IMR-90 (cell line): ENCODE measurements around the gene TBC1D22B. TPM values are rescaled to one million over a fixed set of nuclear protein-coding genes. Genes with fewer than 3 reads are reported as not detected.
A peak's percentile ranks its signal among the peaks of the same experiment; 100 is the strongest.

ENCODE experiments used
- ATAC-seq: fragments of 200-7000 bp; cut with Tn5 transposase; 2 replicates; pipeline ENCODE4 v1.9.1; 2020; ENCODE audit warnings: low read depth, mild to moderate bottlenecking, moderate library complexity
- BruUV-seq: library from RNA; stranded (reverse); fragments of 400-500 nt; replicated peaks from 2 replicates; lab custom pipeline; 2021; lab: Mats Ljungman, UMichigan
- CTCF ChIA-PET: fragments of 300-600 bp; formaldehyde crosslinking; extraction: SDS; loops from one replicate; lab custom pipeline; 2021; ENCODE audit warnings: antibody characterized with exemption; lab: Yijun Ruan, JAX
- POLR2A ChIA-PET: fragments of 300-600 bp; sonication (Branson Sonifier 250); formaldehyde crosslinking; loops from one replicate; lab custom pipeline; 2022; ENCODE audit warnings: antibody characterized with exemption; ENCODE audit not compliant: unreplicated experiment; lab: Charles Lee
- DNase-seq: peaks from one replicate; pipeline ENCODE4 v3.0.0; 2013
- H2AFZ ChIP-seq: replicated peaks from 2 replicates; pipeline ENCODE3; 2013; ENCODE audit warnings: low read length, mild to moderate bottlenecking; ENCODE audit not compliant: poor library complexity
- H2AK5ac ChIP-seq: 2 replicates; pipeline ENCODE4 v1.6.1; 2013; ENCODE audit warnings: low read depth, low read length, inconsistent platforms
- H2AK9ac ChIP-seq: replicated peaks from 2 replicates; pipeline ENCODE3; 2013; ENCODE audit warnings: mild to moderate bottlenecking, low read depth, low read length, moderate library complexity; ENCODE audit not compliant: poor library complexity
- H2BK120ac ChIP-seq: 2 replicates; pipeline ENCODE4 v1.6.1; 2013; ENCODE audit warnings: low read depth, low read length, inconsistent platforms
- H2BK15ac ChIP-seq: 3 replicates; pipeline ENCODE4 v1.6.1; 2013; ENCODE audit warnings: low read depth, low read length, inconsistent platforms
- H2BK20ac ChIP-seq: 2 replicates; pipeline ENCODE4 v1.6.1; 2013; ENCODE audit warnings: low read depth, mild to moderate bottlenecking, inconsistent platforms, low read length, moderate library complexity
- H2BK5ac ChIP-seq: 2 replicates; pipeline ENCODE4 v1.6.1; 2013; ENCODE audit warnings: mild to moderate bottlenecking, low read depth, low read length, inconsistent platforms; ENCODE audit not compliant: poor library complexity, severe bottlenecking
- H3K14ac ChIP-seq: replicated peaks from 2 replicates; pipeline ENCODE4 v1.6.1; 2013; ENCODE audit warnings: low read depth, low read length, inconsistent platforms
- H3K18ac ChIP-seq: 2 replicates; pipeline ENCODE4 v1.6.1; 2013; ENCODE audit warnings: low read depth, low read length, control low read depth
- H3K23ac ChIP-seq: 2 replicates; pipeline ENCODE4 v1.6.1; 2013; ENCODE audit warnings: low read depth, low read length, inconsistent platforms
- H3K27ac ChIP-seq: 2 replicates; pipeline ENCODE4 v1.5.1; 2013; ENCODE audit warnings: mild to moderate bottlenecking, control low read depth, low read length; ENCODE audit not compliant: insufficient read depth
- H3K27me3 ChIP-seq: 2 replicates; pipeline ENCODE4 v1.6.1; 2013; ENCODE audit warnings: low read length; ENCODE audit not compliant: control insufficient read depth, insufficient read depth
- H3K36me3 ChIP-seq: 2 replicates; pipeline ENCODE4 v1.6.1; 2013; ENCODE audit warnings: low read length, mixed read lengths; ENCODE audit not compliant: control insufficient read depth, insufficient read depth
- H3K4ac ChIP-seq: 2 replicates; pipeline ENCODE4 v1.6.1; 2013; ENCODE audit warnings: low read depth, low read length, inconsistent platforms
- H3K4me1 ChIP-seq: 2 replicates; pipeline ENCODE4 v1.6.1; 2013; ENCODE audit warnings: low read length, mixed read lengths; ENCODE audit not compliant: control insufficient read depth, insufficient read depth
- H3K4me2 ChIP-seq: 2 replicates; pipeline ENCODE4 v1.6.1; 2013; ENCODE audit warnings: low read depth, mild to moderate bottlenecking, control low read depth, low read length, moderate library complexity
- H3K4me3 ChIP-seq: 2 replicates; pipeline ENCODE4 v1.5.1; 2013; ENCODE audit warnings: low read depth, mild to moderate bottlenecking, control low read depth, low read length, moderate library complexity; ENCODE audit not compliant: insufficient read depth
- H3K56ac ChIP-seq: 2 replicates; pipeline ENCODE4 v1.6.1; 2013; ENCODE audit warnings: low read length, inconsistent platforms; ENCODE audit not compliant: insufficient read depth; ENCODE audit errors: extremely low read depth
- H3K79me1 ChIP-seq, 2 experiments: 2 replicates each; pipeline ENCODE4 v1.6.1; 2013; ENCODE audit warnings: low read length in 2 of 2, inconsistent platforms in 1 of 2, low read depth in 1 of 2
- H3K9ac ChIP-seq: 2 replicates; pipeline ENCODE4 v1.6.1; 2013; ENCODE audit warnings: low read depth, low read length, control low read depth
- H3K9me1 ChIP-seq: 2 replicates; pipeline ENCODE4 v1.6.1; 2013; ENCODE audit warnings: low read length, inconsistent platforms; ENCODE audit not compliant: insufficient read depth
- H3K9me3 ChIP-seq: 2 replicates; pipeline ENCODE4 v1.6.1; 2013; ENCODE audit warnings: low read length; ENCODE audit not compliant: control insufficient read depth, insufficient read depth
- H4K20me1 ChIP-seq: 2 replicates; pipeline ENCODE4 v1.6.1; 2013; ENCODE audit warnings: low read length, inconsistent platforms; ENCODE audit not compliant: insufficient read depth
- H4K5ac ChIP-seq: 2 replicates; pipeline ENCODE4 v1.6.1; 2013; ENCODE audit warnings: mild to moderate bottlenecking, low read depth, low read length, control low read depth
- H4K8ac ChIP-seq, 2 experiments: 2 replicates each; pipeline ENCODE4 v1.6.1; 2013; ENCODE audit warnings: low read depth in 2 of 2, low read length in 2 of 2, control low read depth in 1 of 2, inconsistent platforms in 1 of 2
- H4K91ac ChIP-seq: 2 replicates; pipeline ENCODE4 v1.6.1; 2013; ENCODE audit warnings: low read depth, low read length, inconsistent platforms; ENCODE audit not compliant: insufficient read depth
- BHLHE40 ChIP-seq: fragments of 150-350 bp; IDR thresholded peaks from 2 replicates; pipeline ENCODE4 v1.6.1; 2016; ENCODE audit warnings: mild to moderate bottlenecking, low read depth, low read length
- CEBPB ChIP-seq: IDR thresholded peaks from 2 replicates; pipeline ENCODE4 v1.6.1; 2012; ENCODE audit warnings: low read depth, low read length, improper control_type of control experiment
- CHD1 ChIP-seq: IDR thresholded peaks from 2 replicates; pipeline ENCODE4 v1.6.1; 2012; ENCODE audit warnings: low read depth, low read length, improper control_type of control experiment
- ELK1 ChIP-seq: fragments of 150-350 bp; IDR thresholded peaks from 2 replicates; pipeline ENCODE4 v1.6.1; 2016; ENCODE audit warnings: low read depth, mild to moderate bottlenecking, low read length, moderate library complexity, borderline replicate concordance
- FOS ChIP-seq: fragments of 150-350 bp; IDR thresholded peaks from 2 replicates; pipeline ENCODE4 v1.6.1; 2016; ENCODE audit warnings: low read depth, low read length
- MAFK ChIP-seq: IDR thresholded peaks from 2 replicates; pipeline ENCODE4 v1.6.1; 2012; ENCODE audit warnings: low read depth, low read length, improper control_type of control experiment
- MAZ ChIP-seq: IDR thresholded peaks from 2 replicates; pipeline ENCODE4 v1.6.1; 2012; ENCODE audit warnings: low read depth, mild to moderate bottlenecking, low read length, improper control_type of control experiment, moderate library complexity, borderline replicate concordance
- NFE2L2 ChIP-seq: fragments of 150-350 bp; IDR thresholded peaks from 2 replicates; pipeline ENCODE4 v1.6.1; 2016; ENCODE audit warnings: low read depth, mild to moderate bottlenecking, low read length
- POLR2A ChIP-seq: IDR thresholded peaks from 2 replicates; pipeline ENCODE4 v1.6.1; 2012; ENCODE audit warnings: mild to moderate bottlenecking, low read depth, low read length
- RAD21 ChIP-seq: IDR thresholded peaks from 2 replicates; pipeline ENCODE4 v1.6.1; 2012; ENCODE audit warnings: low read length, improper control_type of control experiment
- RCOR1 ChIP-seq: IDR thresholded peaks from 2 replicates; pipeline ENCODE4 v1.6.1; 2012; ENCODE audit warnings: mild to moderate bottlenecking, low read length, improper control_type of control experiment; ENCODE audit not compliant: insufficient replicate concordance
- RFX5 ChIP-seq: IDR thresholded peaks from 2 replicates; pipeline ENCODE4 v1.8.0; 2012; ENCODE audit warnings: low read depth, mild to moderate bottlenecking, low read length, moderate library complexity
- WGBS, 2 experiments: methylation state at CpG; one replicate each; pipeline versions ENCODE4 v1.1.5 to v1.1.7; 2013; ENCODE audit warnings: missing lambda C conversion rate in 2 of 2; ENCODE audit not compliant: insufficient read length in 1 of 2; ENCODE audit errors: extremely low coverage in 2 of 2; 5-methylcytosine and 5-hydroxymethylcytosine counted together
- dilution Hi-C: fragments of 300-500 bp; cut with HindIII; formaldehyde crosslinking; loops from one replicate; pipeline ENCODE4 v1.14.3; 2018; ENCODE audit warnings: low sequenced_read_pairs; ENCODE audit not compliant: unreplicated experiment
- in situ Hi-C: fragments of 300-500 bp; cut with MboI; formaldehyde crosslinking; loops from 3 replicates; pipeline ENCODE4 v1.14.3; 2019; ENCODE audit warnings: low sequenced_read_pairs, inconsistent platforms, mixed read lengths
- intact Hi-C: fragments of 100-400 bp; cut with micrococcal nuclease; formaldehyde crosslinking; loops from 2 replicates; pipeline ENCODE4 v1.10.0; 2022
- polyA plus RNA-seq, 3 experiments: library from polyadenylated mRNA; depleted of rRNA; stranded (reverse); fragments of >200 nt; gene quantifications; 2 replicates each; pipeline ENCODE4 v1.2.3, GENCODE V29; 2012; ENCODE audit warnings: low replicate concordance in 1 of 3
- total RNA-seq: library from RNA; depleted of rRNA; stranded (reverse); fragments of >200 nt; gene quantifications from 2 replicates; pipeline ENCODE4 v1.2.3, GENCODE V29; 2012
- TF ChIP-seq, protein P1 (sequence below): conservative IDR thresholded peaks from 2 replicates; pipeline ENCODE4 v1.5.1; 2012; ENCODE audit warnings: mild to moderate bottlenecking, low read depth, low read length, improper control_type of control experiment
- TF ChIP-seq, protein P2 (sequence below): fragments of 150-350 bp; IDR thresholded peaks from 2 replicates; pipeline ENCODE4 v1.6.1; 2017; ENCODE audit warnings: mild to moderate bottlenecking, antibody characterized with exemption, low read length, low read depth

The TBC1D22B gene
- total and polyA plus RNA-seq, 2 of the 4 experiments (the other 2 are of a cell fraction), result 6.6 to 7.5 TPM

GRCh38 chr6:37241131-37241530 lies 16.4 kb upstream of the TBC1D22B start:
- peak overlapping the region; percentile 84 to 96 for H4K8ac ChIP-seq
- H3K9me1 ChIP-seq, result peaks cover 21% of the 10 kb centered on the region
- H3K23ac ChIP-seq, result peak overlapping the region; percentile 71; the same call in 1 of the 2 replicates
- H3K56ac ChIP-seq, result 0 out of 2 replicates have a peak overlapping the region, but pooled peaks have one; percentile 32
- DNase-seq, result no peak
- H3K36me3 ChIP-seq, result no peaks in the 10 kb centered on the region
- H4K5ac ChIP-seq, result peak overlapping the region; percentile 95
- H3K14ac ChIP-seq, result peak overlapping the region; percentile 83
- H3K27me3 ChIP-seq, result no peaks in the 10 kb centered on the region
- no peak overlapping the region for H3K4me2 ChIP-seq
- peak overlapping the region; percentile 86 for H3K27ac ChIP-seq
- H3K4me1 ChIP-seq, result peaks cover 36% of the 10 kb centered on the region
- CTCF ChIA-PET, result no interaction called here
- H2AFZ ChIP-seq, result peak overlapping the region; percentile 0
- H3K9ac ChIP-seq, result no peak overlapping the region
- TF ChIP-seq RFX5, result no peak
- no peak for TF ChIP-seq FOS
- TF ChIP-seq, protein P1, sequence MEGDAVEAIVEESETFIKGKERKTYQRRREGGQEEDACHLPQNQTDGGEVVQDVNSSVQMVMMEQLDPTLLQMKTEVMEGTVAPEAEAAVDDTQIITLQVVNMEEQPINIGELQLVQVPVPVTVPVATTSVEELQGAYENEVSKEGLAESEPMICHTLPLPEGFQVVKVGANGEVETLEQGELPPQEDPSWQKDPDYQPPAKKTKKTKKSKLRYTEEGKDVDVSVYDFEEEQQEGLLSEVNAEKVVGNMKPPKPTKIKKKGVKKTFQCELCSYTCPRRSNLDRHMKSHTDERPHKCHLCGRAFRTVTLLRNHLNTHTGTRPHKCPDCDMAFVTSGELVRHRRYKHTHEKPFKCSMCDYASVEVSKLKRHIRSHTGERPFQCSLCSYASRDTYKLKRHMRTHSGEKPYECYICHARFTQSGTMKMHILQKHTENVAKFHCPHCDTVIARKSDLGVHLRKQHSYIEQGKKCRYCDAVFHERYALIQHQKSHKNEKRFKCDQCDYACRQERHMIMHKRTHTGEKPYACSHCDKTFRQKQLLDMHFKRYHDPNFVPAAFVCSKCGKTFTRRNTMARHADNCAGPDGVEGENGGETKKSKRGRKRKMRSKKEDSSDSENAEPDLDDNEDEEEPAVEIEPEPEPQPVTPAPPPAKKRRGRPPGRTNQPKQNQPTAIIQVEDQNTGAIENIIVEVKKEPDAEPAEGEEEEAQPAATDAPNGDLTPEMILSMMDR, result no peak
- no peak for TF ChIP-seq MAFK
- no peak for TF ChIP-seq NFE2L2
- TF ChIP-seq RCOR1, result no peak
- TF ChIP-seq POLR2A, result no peak
- no peak for TF ChIP-seq CHD1
- no peak for TF ChIP-seq BHLHE40
- no peak for TF ChIP-seq MAZ
- TF ChIP-seq, protein P2, sequence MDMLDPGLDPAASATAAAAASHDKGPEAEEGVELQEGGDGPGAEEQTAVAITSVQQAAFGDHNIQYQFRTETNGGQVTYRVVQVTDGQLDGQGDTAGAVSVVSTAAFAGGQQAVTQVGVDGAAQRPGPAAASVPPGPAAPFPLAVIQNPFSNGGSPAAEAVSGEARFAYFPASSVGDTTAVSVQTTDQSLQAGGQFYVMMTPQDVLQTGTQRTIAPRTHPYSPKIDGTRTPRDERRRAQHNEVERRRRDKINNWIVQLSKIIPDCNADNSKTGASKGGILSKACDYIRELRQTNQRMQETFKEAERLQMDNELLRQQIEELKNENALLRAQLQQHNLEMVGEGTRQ, result no peak
- TF ChIP-seq RAD21, result no peak
- TF ChIP-seq CEBPB, result no peak
- no peak for TF ChIP-seq ELK1
- no peak for ATAC-seq
- POLR2A ChIA-PET, result no interaction called here
- intact Hi-C loops, result loop anchor here (5.0 kb wide), 1 partner anchor 99 kb away; no protein-coding TSS in a partner anchor
- no peaks in the 10 kb centered on the region; the same call in 1 of the 2 replicates for H4K20me1 ChIP-seq
- peak overlapping the region; percentile 99 for H2BK5ac ChIP-seq
- H4K91ac ChIP-seq, result peak overlapping the region; percentile 92
- no TSS peak for BruUV-seq
- dilution Hi-C loops, result no loop called here
- H3K18ac ChIP-seq, result peak overlapping the region; percentile 93
- H3K9me3 ChIP-seq, result no peaks in the 10 kb centered on the region
- peak overlapping the region; percentile 94 for H2BK120ac ChIP-seq
- peaks cover 0 to 14% of the 10 kb centered on the region in 2 experiments; a peak in 1 of 4 replicates for H3K79me1 ChIP-seq
- peak overlapping the region; percentile 98 for H2BK20ac ChIP-seq
- H2AK9ac ChIP-seq, result peak overlapping the region; percentile 13
- H2BK15ac ChIP-seq, result peak overlapping the region; percentile 99; the same call in 2 of the 3 replicates
- no peak overlapping the region for H3K4me3 ChIP-seq
- in situ Hi-C loops, result no loop called here
- peak overlapping the region; percentile 98 for H2AK5ac ChIP-seq
- peak overlapping the region; percentile 96 for H3K4ac ChIP-seq
- 100% methylated on average over 1 of the region's 6 CpGs; no CpG with 5 or more reads in 1 of the 2 experiments for WGBS, 2 experiments
